Activated T-cell treated with anti-CD3 and anti-CD28 coated beads for 48 hours (primary cell): ENCODE measurements around the gene TMEM140.
A peak's percentile ranks its signal among the peaks of the same experiment; 100 is the strongest.
"Not testable (repeated sequence)": the region's sequence is repeated elsewhere in the genome, so short reads cannot be mapped to it uniquely, and the experiment has no call there.

Experiments used
- DNase-seq: peaks from one replicate; pipeline ENCODE4 v3.0.0-alpha.2; 2020; ENCODE audit warnings: low read depth

Gene TMEM140

GRCh38 chr7:135195156-135195555 is 47.3 kb downstream of the TMEM140 start:
- no peak for DNase-seq

- no peak for DNase-seq
Observed at GRCh38 chr7:135195968-135196629, 48.2 kb downstream of the TMEM140 start.

- no peak for DNase-seq
Observed at GRCh38 chr7:135197343-135197742, 49.5 kb downstream of the TMEM140 start.

GRCh38 chr7:135197906-135198655 is 50.2 kb downstream of the TMEM140 start:
- no peak for DNase-seq

- DNase-seq, result no peak
Observed at GRCh38 chr7:135199439-135199838, 51.6 kb downstream of the TMEM140 start.

- DNase-seq, result no peak
Observed at GRCh38 chr7:135200821-135201331, 53.0 kb downstream of the TMEM140 start.

GRCh38 chr7:135201350-135201749 is 53.5 kb downstream of the TMEM140 start:
- no peak for DNase-seq

GRCh38 chr7:135204341-135204749 is 56.5 kb downstream of the TMEM140 start:
- no peak for DNase-seq

- DNase-seq, result no peak
Observed at GRCh38 chr7:135204876-135205275, 57.0 kb downstream of the TMEM140 start.

GRCh38 chr7:135205850-135206249 is 58.0 kb downstream of the TMEM140 start:
- DNase-seq, result no peak

GRCh38 chr7:135206941-135207391 is 59.1 kb downstream of the TMEM140 start:
- DNase-seq, result no peak

- DNase-seq, result no peak
Observed at GRCh38 chr7:135207406-135208101, 59.7 kb downstream of the TMEM140 start.

GRCh38 chr7:135208102-135208793 is 60.4 kb downstream of the TMEM140 start:
- DNase-seq, result no peak

- DNase-seq, result no peak
Observed at GRCh38 chr7:135209225-135209834, 61.5 kb downstream of the TMEM140 start.

GRCh38 chr7:135210888-135211178 is 63.0 kb downstream of the TMEM140 start:
- DNase-seq, result no peak

GRCh38 chr7:135211179-135211945 is 63.5 kb downstream of the TMEM140 start, which contains the start of gene WDR91:
Gene WDR91 (minus strand): TSS chr7:135211526. CDS start chr7:135211502, 24 bp downstream.
- peak; percentile 99 for DNase-seq

GRCh38 chr7:135211946-135212685 is 64.2 kb downstream of the TMEM140 start:
- not testable (repeated sequence) for DNase-seq

- DNase-seq, result no peak
Observed at GRCh38 chr7:135213831-135214230, 66.0 kb downstream of the TMEM140 start.

GRCh38 chr7:135215180-135215579 is 67.3 kb downstream of the TMEM140 start:
- DNase-seq, result no peak

- DNase-seq, result no peak
Observed at GRCh38 chr7:135215698-135216097, 67.8 kb downstream of the TMEM140 start.
